ENCODE measurements around the gene GINS2. TPM values are rescaled to one million over a fixed set of nuclear protein-coding genes. Genes with fewer than 3 reads are reported as not detected.

The GINS2 gene
- total and polyA plus RNA-seq, 4 donors = 1.6 to 3.1 (median 2.4) TPM

GRCh38 chr16:85662482-85662812 lies 26.3 kb downstream of the GINS2 start:
- Histone ChIP-seq H3K9ac (ENCODE audit: insufficient read depth in 1 of 2, low read length in 2 of 2) (no peak overlapping the region), H3K4me3 (no peak overlapping the region), H3K27ac (ENCODE audit: low read depth in 1 of 2, low read length in 1 of 2) (no peak overlapping the region), H3K36me3 (ENCODE audit: control insufficient read depth in 4 of 4, insufficient read depth in 4 of 4, low read length in 4 of 4) (peaks cover 30 to 82% (median 60%) of the 10 kb centered on the region in 4 donors), H3K27me3 (ENCODE audit: control insufficient read depth in 3 of 3, insufficient read depth in 3 of 3, low read length in 2 of 3) (no peaks in the 10 kb centered on the region), H3K9me3 (ENCODE audit: control insufficient read depth in 4 of 4, insufficient read depth in 3 of 4, low read length in 3 of 4) (no peaks in the 10 kb centered on the region), H3K4me1 (ENCODE audit: control insufficient read depth in 5 of 5, insufficient read depth in 5 of 5, low read length in 5 of 5) (no peaks in the 10 kb centered on the region)
- 84 to 91% methylated on average over 3 of the region's 3 CpGs for WGBS, 2 donors
- no peak for TF ChIP-seq CTCF (IDR thresholded peaks at IDR 0.05; ENCODE audit: control extremely low read depth, extremely low read depth)
- DNase-seq = no peak
- no peak for ATAC-seq (ENCODE audit: insufficient read depth, low FRiP score)

DNA sequence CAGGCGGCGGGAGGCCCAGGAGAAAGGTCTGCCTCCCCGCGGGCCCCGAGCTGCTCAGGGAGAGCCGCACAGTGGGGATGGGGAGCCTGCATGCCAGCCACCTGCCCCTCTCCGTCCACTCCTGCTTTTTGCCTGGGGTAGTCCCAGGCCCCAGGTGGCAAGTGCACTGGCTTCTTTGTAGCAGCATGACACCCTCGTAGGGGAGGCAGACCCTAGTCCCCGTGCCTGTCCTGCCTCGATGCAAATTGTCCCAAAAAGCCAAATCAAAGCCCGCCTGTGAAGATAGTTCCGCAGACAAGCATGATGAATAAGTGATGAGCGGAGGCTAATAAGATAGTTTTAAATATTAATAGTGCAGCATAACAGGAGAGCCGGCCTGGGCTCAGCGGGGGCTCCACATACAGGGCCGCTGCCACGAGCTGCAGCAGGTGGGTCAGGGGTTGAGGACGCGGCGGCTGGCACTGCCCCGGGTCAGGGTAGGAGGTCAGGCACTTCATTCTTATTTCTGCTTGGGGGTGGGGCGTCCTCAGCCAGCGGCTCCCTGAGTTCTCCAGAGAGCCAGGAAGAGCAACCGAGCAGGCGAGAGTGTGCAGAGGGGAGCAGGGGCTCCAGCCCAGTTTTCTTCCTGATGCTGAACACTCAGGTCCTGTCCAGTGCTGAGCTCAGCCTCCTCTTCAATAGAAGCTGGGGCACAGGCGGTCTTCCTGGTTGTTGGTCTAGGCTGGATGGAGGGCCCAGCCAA lies 26.8 kb downstream of the GINS2 start:
- DNase-seq (no peak), ATAC-seq (ENCODE audit: insufficient read depth, low FRiP score) (no peak)
- TF ChIP-seq CTCF (IDR thresholded peaks at IDR 0.05; ENCODE audit: control extremely low read depth, extremely low read depth) = no peak
- WGBS, 2 donors = 94 to 95% methylated on average over 26 of the region's 26 CpGs
- Histone ChIP-seq H3K36me3 (ENCODE audit: control insufficient read depth in 4 of 4, insufficient read depth in 4 of 4, low read length in 4 of 4) (peaks cover 33 to 82% (median 59%) of the 10 kb centered on the region in 4 donors), H3K27ac (ENCODE audit: low read depth in 1 of 2, low read length in 1 of 2) (no peak overlapping the region), H3K9me3 (ENCODE audit: control insufficient read depth in 4 of 4, insufficient read depth in 3 of 4, low read length in 3 of 4) (no peaks in the 10 kb centered on the region), H3K4me3 (no peak overlapping the region), H3K9ac (ENCODE audit: insufficient read depth in 1 of 2, low read length in 2 of 2) (no peak overlapping the region), H3K27me3 (ENCODE audit: control insufficient read depth in 3 of 3, insufficient read depth in 3 of 3, low read length in 2 of 3) (no peaks in the 10 kb centered on the region), H3K4me1 (ENCODE audit: control insufficient read depth in 5 of 5, insufficient read depth in 5 of 5, low read length in 5 of 5) (no peaks in the 10 kb centered on the region)

DNA sequence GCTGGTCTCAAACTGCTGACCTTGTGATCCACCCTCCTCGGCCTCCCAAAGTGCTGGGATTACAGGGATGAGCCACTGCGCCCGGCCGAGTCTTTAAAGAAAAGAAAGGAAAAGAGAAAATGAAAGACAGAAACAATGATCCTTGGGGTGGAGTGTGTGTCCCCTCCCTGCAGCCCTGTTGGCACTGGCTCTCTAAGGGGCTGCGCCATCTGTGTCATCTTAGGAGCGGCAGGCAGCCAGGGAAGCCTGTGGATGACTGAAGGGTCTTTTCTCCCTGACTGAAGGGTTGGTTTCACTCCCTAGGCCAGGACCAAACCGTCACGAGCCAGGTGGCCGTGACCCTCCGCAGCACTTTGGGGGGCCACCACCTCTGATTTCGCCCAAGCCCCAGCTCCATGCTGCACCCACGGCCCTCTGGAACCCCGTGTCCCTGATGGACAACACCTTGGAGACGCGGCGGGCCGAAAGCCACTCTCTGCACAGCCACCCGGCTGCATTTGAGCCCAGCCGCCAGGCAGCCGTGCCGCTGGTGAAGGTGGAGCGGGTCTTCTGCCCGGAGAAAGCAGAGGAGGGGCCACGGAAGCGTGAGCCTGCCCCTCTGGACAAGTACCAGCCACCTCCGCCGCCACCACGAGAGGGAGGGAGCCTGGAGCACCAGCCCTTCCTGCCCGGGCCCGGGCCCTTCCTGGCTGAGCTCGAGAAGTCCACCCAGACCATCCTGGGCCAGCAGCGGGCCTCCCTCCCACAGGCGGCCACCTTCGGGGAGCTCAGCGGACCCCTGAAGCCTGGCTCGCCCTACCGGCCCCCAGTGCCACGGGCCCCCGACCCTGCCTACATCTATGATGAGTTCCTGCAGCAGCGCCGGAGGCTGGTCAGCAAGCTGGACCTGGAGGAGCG lies 27.7 kb downstream of the GINS2 start:
- DNase-seq (no peak), ATAC-seq (ENCODE audit: insufficient read depth, low FRiP score) (no peak)
- Histone ChIP-seq H3K4me1 (ENCODE audit: control insufficient read depth in 5 of 5, insufficient read depth in 5 of 5, low read length in 5 of 5) (no peaks in the 10 kb centered on the region), H3K27me3 (ENCODE audit: control insufficient read depth in 3 of 3, insufficient read depth in 3 of 3, low read length in 2 of 3) (no peaks in the 10 kb centered on the region), H3K9me3 (ENCODE audit: control insufficient read depth in 4 of 4, insufficient read depth in 3 of 4, low read length in 3 of 4) (no peaks in the 10 kb centered on the region), H3K4me3 (no peak overlapping the region), H3K36me3 (ENCODE audit: control insufficient read depth in 4 of 4, insufficient read depth in 4 of 4, low read length in 4 of 4) (peaks cover 25 to 82% (median 57%) of the 10 kb centered on the region in 4 donors), H3K27ac (ENCODE audit: low read depth in 1 of 2, low read length in 1 of 2) (no peak overlapping the region), H3K9ac (ENCODE audit: insufficient read depth in 1 of 2, low read length in 2 of 2) (no peak overlapping the region)
- TF ChIP-seq CTCF (IDR thresholded peaks at IDR 0.05; ENCODE audit: control extremely low read depth, extremely low read depth) = no peak
- 85 to 89% methylated on average over 42 of the region's 42 CpGs for WGBS, 2 donors
